Measurements from ENCODE around the gene RBM42. TPM values are rescaled to one million over a fixed set of nuclear protein-coding genes. Genes with fewer than 3 reads are reported as not detected.

Gene RBM42
- total and polyA plus RNA-seq, 2 of the 13 experiments (the other 11 are each of a cell fraction or from before 2014, with no cell fraction given): 27.2 to 55.3 TPM

DNA sequence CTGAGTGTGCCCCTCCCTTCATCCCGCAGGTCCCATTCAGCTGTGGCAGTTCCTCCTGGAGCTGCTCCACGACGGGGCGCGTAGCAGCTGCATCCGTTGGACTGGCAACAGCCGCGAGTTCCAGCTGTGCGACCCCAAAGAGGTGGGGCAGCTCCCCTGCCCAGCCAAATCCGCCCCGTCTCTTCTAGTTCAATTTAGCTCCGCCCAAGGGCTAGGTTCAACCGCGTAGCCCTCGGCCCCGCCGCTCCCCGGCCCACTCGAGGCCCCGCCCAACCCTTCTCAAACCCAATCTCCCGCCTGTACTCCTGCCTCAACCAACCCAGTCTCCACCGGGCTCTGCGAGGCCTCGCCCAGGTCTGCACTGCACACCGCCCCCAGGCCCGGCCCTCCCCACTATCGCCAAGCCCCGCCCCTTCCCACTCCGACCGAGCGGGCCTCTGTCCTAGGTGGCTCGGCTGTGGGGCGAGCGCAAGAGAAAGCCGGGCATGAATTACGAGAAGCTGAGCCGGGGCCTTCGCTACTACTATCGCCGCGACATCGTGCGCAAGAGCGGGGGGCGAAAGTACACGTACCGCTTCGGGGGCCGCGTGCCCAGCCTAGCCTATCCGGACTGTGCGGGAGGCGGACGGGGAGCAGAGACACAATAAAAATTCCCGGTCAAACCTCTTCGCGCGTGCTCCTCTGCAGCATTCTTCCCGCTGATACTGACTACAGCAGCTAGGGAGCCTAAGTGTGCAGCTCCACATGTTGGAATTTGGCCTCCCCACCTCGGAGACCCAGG lies 15.6 kb downstream of the RBM42 start (continued):
- TF ChIP-seq, protein P1, sequence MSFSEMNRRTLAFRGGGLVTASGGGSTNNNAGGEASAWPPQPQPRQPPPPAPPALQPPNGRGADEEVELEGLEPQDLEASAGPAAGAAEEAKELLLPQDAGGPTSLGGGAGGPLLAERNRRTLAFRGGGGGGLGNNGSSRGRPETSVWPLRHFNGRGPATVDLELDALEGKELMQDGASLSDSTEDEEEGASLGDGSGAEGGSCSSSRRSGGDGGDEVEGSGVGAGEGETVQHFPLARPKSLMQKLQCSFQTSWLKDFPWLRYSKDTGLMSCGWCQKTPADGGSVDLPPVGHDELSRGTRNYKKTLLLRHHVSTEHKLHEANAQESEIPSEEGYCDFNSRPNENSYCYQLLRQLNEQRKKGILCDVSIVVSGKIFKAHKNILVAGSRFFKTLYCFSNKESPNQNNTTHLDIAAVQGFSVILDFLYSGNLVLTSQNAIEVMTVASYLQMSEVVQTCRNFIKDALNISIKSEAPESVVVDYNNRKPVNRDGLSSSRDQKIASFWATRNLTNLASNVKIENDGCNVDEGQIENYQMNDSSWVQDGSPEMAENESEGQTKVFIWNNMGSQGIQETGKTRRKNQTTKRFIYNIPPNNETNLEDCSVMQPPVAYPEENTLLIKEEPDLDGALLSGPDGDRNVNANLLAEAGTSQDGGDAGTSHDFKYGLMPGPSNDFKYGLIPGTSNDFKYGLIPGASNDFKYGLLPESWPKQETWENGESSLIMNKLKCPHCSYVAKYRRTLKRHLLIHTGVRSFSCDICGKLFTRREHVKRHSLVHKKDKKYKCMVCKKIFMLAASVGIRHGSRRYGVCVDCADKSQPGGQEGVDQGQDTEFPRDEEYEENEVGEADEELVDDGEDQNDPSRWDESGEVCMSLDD (CRISPR knock-in tag; IDR thresholded peaks at IDR 0.05; ENCODE audit: borderline replicate concordance): 0 out of 2 replicates have a peak, but pooled peaks have one; percentile 13
- TF ChIP-seq GABPB1 (CRISPR knock-in tag; IDR thresholded peaks at IDR 0.05) (peak; percentile 56), ETV6 (CRISPR knock-in tag; conservative IDR thresholded peaks at IDR 0.05) (no peak), CBX1 (IDR thresholded peaks at IDR 0.05; ENCODE audit: low read depth) (no peak), POLR2AphosphoS5 (IDR thresholded peaks at IDR 0.05; ENCODE audit: low read depth, low read length) (0 out of 2 replicates have a peak, but pooled peaks have one; percentile 20), NFRKB (IDR thresholded peaks at IDR 0.05) (no peak), MXI1 (IDR thresholded peaks at IDR 0.05; ENCODE audit: borderline replicate concordance, low read depth, low read length) (peak; percentile 46; the same call in 1 of the 3 replicates), RAD21 (CRISPR knock-in tag; IDR thresholded peaks at IDR 0.05) (0 out of 2 replicates have a peak, but pooled peaks have one; percentile 37), RFX3 (CRISPR knock-in tag; IDR thresholded peaks at IDR 0.05) (no peak), ZNF350 (CRISPR knock-in tag; IDR thresholded peaks at IDR 0.05; ENCODE audit: borderline replicate concordance, low read depth) (peak; percentile 13; the same call in 1 of the 2 replicates), GABPA (IDR thresholded peaks at IDR 0.05; ENCODE audit: low read depth, low read length) (no peak), GABPA (CRISPR knock-in tag; IDR thresholded peaks at IDR 0.05; ENCODE audit: low read depth) (no peak), ZSCAN29 (CRISPR knock-in tag; conservative IDR thresholded peaks at IDR 0.05) (0 out of 2 replicates have a peak, but pooled peaks have one; percentile 24), ZNF724P (CRISPR knock-in tag; IDR thresholded peaks at IDR 0.05; ENCODE audit: borderline replicate concordance) (0 out of 2 replicates have a peak, but pooled peaks have one; percentile 37), SP4 (CRISPR knock-in tag; IDR thresholded peaks at IDR 0.05) (peak; percentile 78)
- TF ChIP-seq, protein P2, sequence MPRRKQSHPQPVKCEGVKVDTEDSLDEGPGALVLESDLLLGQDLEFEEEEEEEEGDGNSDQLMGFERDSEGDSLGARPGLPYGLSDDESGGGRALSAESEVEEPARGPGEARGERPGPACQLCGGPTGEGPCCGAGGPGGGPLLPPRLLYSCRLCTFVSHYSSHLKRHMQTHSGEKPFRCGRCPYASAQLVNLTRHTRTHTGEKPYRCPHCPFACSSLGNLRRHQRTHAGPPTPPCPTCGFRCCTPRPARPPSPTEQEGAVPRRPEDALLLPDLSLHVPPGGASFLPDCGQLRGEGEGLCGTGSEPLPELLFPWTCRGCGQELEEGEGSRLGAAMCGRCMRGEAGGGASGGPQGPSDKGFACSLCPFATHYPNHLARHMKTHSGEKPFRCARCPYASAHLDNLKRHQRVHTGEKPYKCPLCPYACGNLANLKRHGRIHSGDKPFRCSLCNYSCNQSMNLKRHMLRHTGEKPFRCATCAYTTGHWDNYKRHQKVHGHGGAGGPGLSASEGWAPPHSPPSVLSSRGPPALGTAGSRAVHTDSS (CRISPR knock-in tag; conservative IDR thresholded peaks at IDR 0.05): no peak
- TF ChIP-seq, protein P3, sequence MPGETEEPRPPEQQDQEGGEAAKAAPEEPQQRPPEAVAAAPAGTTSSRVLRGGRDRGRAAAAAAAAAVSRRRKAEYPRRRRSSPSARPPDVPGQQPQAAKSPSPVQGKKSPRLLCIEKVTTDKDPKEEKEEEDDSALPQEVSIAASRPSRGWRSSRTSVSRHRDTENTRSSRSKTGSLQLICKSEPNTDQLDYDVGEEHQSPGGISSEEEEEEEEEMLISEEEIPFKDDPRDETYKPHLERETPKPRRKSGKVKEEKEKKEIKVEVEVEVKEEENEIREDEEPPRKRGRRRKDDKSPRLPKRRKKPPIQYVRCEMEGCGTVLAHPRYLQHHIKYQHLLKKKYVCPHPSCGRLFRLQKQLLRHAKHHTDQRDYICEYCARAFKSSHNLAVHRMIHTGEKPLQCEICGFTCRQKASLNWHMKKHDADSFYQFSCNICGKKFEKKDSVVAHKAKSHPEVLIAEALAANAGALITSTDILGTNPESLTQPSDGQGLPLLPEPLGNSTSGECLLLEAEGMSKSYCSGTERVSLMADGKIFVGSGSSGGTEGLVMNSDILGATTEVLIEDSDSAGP (CRISPR knock-in tag; IDR thresholded peaks at IDR 0.05; ENCODE audit: borderline replicate concordance): peak; percentile 38; the same call in 1 of the 2 replicates
- TF ChIP-seq, protein P4, sequence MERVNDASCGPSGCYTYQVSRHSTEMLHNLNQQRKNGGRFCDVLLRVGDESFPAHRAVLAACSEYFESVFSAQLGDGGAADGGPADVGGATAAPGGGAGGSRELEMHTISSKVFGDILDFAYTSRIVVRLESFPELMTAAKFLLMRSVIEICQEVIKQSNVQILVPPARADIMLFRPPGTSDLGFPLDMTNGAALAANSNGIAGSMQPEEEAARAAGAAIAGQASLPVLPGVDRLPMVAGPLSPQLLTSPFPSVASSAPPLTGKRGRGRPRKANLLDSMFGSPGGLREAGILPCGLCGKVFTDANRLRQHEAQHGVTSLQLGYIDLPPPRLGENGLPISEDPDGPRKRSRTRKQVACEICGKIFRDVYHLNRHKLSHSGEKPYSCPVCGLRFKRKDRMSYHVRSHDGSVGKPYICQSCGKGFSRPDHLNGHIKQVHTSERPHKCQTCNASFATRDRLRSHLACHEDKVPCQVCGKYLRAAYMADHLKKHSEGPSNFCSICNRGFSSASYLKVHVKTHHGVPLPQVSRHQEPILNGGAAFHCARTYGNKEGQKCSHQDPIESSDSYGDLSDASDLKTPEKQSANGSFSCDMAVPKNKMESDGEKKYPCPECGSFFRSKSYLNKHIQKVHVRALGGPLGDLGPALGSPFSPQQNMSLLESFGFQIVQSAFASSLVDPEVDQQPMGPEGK (CRISPR knock-in tag; IDR thresholded peaks at IDR 0.05): peak; percentile 82
- TF ChIP-seq, protein P5, sequence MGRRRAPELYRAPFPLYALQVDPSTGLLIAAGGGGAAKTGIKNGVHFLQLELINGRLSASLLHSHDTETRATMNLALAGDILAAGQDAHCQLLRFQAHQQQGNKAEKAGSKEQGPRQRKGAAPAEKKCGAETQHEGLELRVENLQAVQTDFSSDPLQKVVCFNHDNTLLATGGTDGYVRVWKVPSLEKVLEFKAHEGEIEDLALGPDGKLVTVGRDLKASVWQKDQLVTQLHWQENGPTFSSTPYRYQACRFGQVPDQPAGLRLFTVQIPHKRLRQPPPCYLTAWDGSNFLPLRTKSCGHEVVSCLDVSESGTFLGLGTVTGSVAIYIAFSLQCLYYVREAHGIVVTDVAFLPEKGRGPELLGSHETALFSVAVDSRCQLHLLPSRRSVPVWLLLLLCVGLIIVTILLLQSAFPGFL (CRISPR knock-in tag; IDR thresholded peaks at IDR 0.05): no peak
